GM23248 (cell line): Measurements from ENCODE around the gene RUBCNL. TPM values are rescaled to one million over a fixed set of nuclear protein-coding genes. Genes with fewer than 3 reads are reported as not detected.

Experiments used
- DNase-seq: peaks from one replicate; pipeline ENCODE4 v3.0.0-alpha.2; 2015
- H2AFZ ChIP-seq: fragments of 200-600 bp; sonication (generic); 2 replicates; pipeline ENCODE4 v1.6.1; 2016; ENCODE audit warnings: antibody characterized with exemption
- H3F3A ChIP-seq: fragments of 200-600 bp; sonication (generic); 2 replicates; pipeline ENCODE4 v1.6.1; 2016; ENCODE audit warnings: mild to moderate bottlenecking, antibody characterized with exemption, mixed run types; ENCODE audit not compliant: insufficient read depth
- H3K27ac ChIP-seq: fragments of 200-600 bp; sonication (generic); 2 replicates; pipeline ENCODE4 v1.5.1; 2016; ENCODE audit warnings: mild to moderate bottlenecking
- H3K27me3 ChIP-seq: fragments of 200-600 bp; sonication (generic); replicated peaks from 2 replicates; pipeline ENCODE4 v1.6.1; 2016; ENCODE audit warnings: mild to moderate bottlenecking; ENCODE audit not compliant: insufficient read depth
- H3K36me3 ChIP-seq: fragments of 200-600 bp; sonication (generic); 2 replicates; pipeline ENCODE4 v1.6.1; 2016; ENCODE audit warnings: low read depth, mild to moderate bottlenecking
- H3K4me1 ChIP-seq: fragments of 200-600 bp; sonication (generic); 2 replicates; pipeline ENCODE4 v1.6.1; 2016; ENCODE audit warnings: mild to moderate bottlenecking; ENCODE audit not compliant: insufficient read depth
- H3K4me2 ChIP-seq: fragments of 200-600 bp; sonication (generic); one replicate; pipeline ENCODE4 v1.6.1; 2016; ENCODE audit warnings: mild to moderate bottlenecking; ENCODE audit not compliant: unreplicated experiment
- H3K4me3 ChIP-seq: fragments of 200-600 bp; sonication (generic); 2 replicates; pipeline ENCODE4 v1.5.1; 2016; ENCODE audit warnings: mild to moderate bottlenecking
- H3K79me2 ChIP-seq: fragments of 200-600 bp; sonication (generic); 2 replicates; pipeline ENCODE4 v1.6.1; 2016; ENCODE audit warnings: mild to moderate bottlenecking; ENCODE audit not compliant: insufficient read depth
- H3K9ac ChIP-seq: fragments of 200-600 bp; sonication (generic); 2 replicates; pipeline ENCODE4 v1.6.1; 2016; ENCODE audit warnings: mild to moderate bottlenecking
- H3K9me2 ChIP-seq: fragments of 200-600 bp; sonication (generic); 2 replicates; pipeline ENCODE4 v1.6.1; 2016; ENCODE audit warnings: mixed run types, mild to moderate bottlenecking, moderate library complexity; ENCODE audit not compliant: insufficient read depth
- H3K9me3 ChIP-seq: fragments of 200-600 bp; sonication (generic); one replicate; pipeline ENCODE4 v1.6.1; 2017; ENCODE audit warnings: low read depth
- H4K20me1 ChIP-seq: fragments of 200-600 bp; sonication (generic); 2 replicates; pipeline ENCODE4 v1.6.0; 2016; ENCODE audit not compliant: insufficient read depth
- EZH2 ChIP-seq: fragments of 200-600 bp; sonication (generic); IDR thresholded peaks from 2 replicates; pipeline ENCODE4 v1.6.1; 2018; ENCODE audit warnings: antibody characterized with exemption, mild to moderate bottlenecking; ENCODE audit not compliant: insufficient read depth, poor library complexity, severe bottlenecking
- EZH2phosphoT487 ChIP-seq: fragments of 200-600 bp; sonication (generic); IDR thresholded peaks from 2 replicates; pipeline ENCODE4 v1.6.1; 2018; ENCODE audit warnings: antibody characterized with exemption, moderate library complexity, mild to moderate bottlenecking, low read depth; ENCODE audit not compliant: insufficient read depth
- WGBS, 2 experiments: methylation state at CpG; one replicate each; pipeline ENCODE4 v1.1.6; 2015 to 2017; ENCODE audit warnings: low lambda C conversion rate in 2 of 2, low coverage in 1 of 2; ENCODE audit errors: missing lambda C conversion rate in 2 of 2; 5-methylcytosine and 5-hydroxymethylcytosine counted together
- in situ Hi-C: fragments of 300-500 bp; cut with MboI; formaldehyde crosslinking; loops from 2 replicates; pipeline ENCODE4 v1.15.0; 2020
- polyA plus RNA-seq: library from polyadenylated mRNA; unstranded; fragments of >200 nt; fragmentation: Nextera tagmentation; extraction: Ambion mirVana; gene quantifications from 2 replicates; pipeline ENCODE4 v1.2.1, GENCODE V29; 2016
- total RNA-seq: library from RNA; depleted of rRNA; stranded (reverse); fragments of >200 nt; shearing (Covaris generic); gene quantifications from 2 replicates; pipeline ENCODE4 v1.2.3, GENCODE V29; 2014

RUBCNL gene
- total and polyA plus RNA-seq, 2 experiments from 2014 or later: 1.1 to 2.1 TPM

DNA sequence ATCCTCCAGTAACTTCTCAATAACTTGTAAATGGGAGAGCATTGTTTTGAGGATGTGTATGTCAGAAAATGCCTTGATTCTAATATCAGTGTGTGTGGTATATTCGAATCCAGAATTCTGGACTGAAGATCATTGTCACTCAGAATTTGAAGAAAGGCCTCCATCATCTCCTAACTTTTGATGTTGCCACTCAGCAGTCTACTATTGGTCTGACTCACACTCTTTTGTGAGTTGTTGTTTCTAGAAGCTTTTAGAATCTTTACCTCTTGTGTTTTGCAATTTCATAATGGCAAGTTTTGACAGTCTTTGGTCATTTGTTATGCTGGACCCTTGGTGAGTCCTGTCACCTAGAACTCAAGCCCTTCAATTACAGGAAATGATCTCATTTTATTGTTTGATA is 77.0 kb downstream of the RUBCNL start:
- H3K9me2 ChIP-seq: no peaks in the 10 kb centered on the region; the same call in 1 of the 2 replicates
- H2AFZ ChIP-seq: no peak overlapping the region
- H4K20me1 ChIP-seq: no peaks in the 10 kb centered on the region
- no peak overlapping the region for H3K4me2 ChIP-seq
- H3K4me1 ChIP-seq: no peaks in the 10 kb centered on the region
- H3K9me3 ChIP-seq: no peaks in the 10 kb centered on the region
- no peak overlapping the region for H3K4me3 ChIP-seq
- DNase-seq: no peak
- no peaks in the 10 kb centered on the region for H3K27me3 ChIP-seq
- no peak overlapping the region for H3K9ac ChIP-seq
- H3K36me3 ChIP-seq: no peaks in the 10 kb centered on the region
- no peaks in the 10 kb centered on the region for H3K79me2 ChIP-seq
- no peak overlapping the region for H3K27ac ChIP-seq
- WGBS, 2 experiments: 77 to 83% methylated on average over 1 of the region's 1 CpG
- no peaks in the 10 kb centered on the region for H3F3A ChIP-seq
- TF ChIP-seq EZH2: no peak
- no peak for TF ChIP-seq EZH2phosphoT487
- in situ Hi-C loops: no loop called here

DNA sequence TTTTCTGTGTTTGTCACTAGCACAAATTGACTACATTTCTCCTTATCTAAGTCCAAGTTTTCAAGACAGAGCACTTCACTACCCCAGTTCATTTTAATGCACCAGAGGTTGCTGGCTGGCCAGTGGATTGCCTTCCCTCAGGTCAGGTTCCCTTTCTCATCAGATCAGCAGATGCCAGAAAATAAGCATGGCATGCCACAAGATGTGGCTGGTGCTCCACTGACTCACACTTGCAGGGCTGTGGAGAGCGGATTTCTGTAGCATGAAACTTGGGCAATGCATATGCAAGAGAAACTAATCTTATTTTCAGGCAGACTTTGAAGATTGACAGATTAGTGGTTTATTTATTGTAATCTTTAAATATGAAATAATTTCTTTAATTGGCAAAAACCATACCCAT is 79.5 kb downstream of the RUBCNL start:
- H4K20me1 ChIP-seq: no peaks in the 10 kb centered on the region
- in situ Hi-C loops: no loop called here
- no peak overlapping the region for H3K4me3 ChIP-seq
- H3K27ac ChIP-seq: no peak overlapping the region
- DNase-seq: peak; percentile 37
- H3K9me2 ChIP-seq: no peaks in the 10 kb centered on the region
- no peak overlapping the region for H3K9ac ChIP-seq
- no peak overlapping the region for H3K4me2 ChIP-seq
- no peaks in the 10 kb centered on the region for H3F3A ChIP-seq
- H3K9me3 ChIP-seq: no peaks in the 10 kb centered on the region
- no peaks in the 10 kb centered on the region for H3K79me2 ChIP-seq
- no peaks in the 10 kb centered on the region for H3K36me3 ChIP-seq
- H3K4me1 ChIP-seq: no peaks in the 10 kb centered on the region
- no peak overlapping the region for H2AFZ ChIP-seq
- no peak for TF ChIP-seq EZH2phosphoT487
- no peak for TF ChIP-seq EZH2
- WGBS, 2 experiments: 93 to 94% methylated on average over 1 of the region's 1 CpG
- H3K27me3 ChIP-seq: no peaks in the 10 kb centered on the region

GRCh38 chr13:46304546-46304945 is 82.5 kb downstream of the RUBCNL start:
- H3K27me3 ChIP-seq: no peaks in the 10 kb centered on the region
- H3K9me2 ChIP-seq: no peaks in the 10 kb centered on the region
- in situ Hi-C loops: no loop called here
- H3K4me3 ChIP-seq: no peak overlapping the region
- H3K36me3 ChIP-seq: no peaks in the 10 kb centered on the region
- H3K27ac ChIP-seq: no peak overlapping the region
- 72 to 83% methylated on average over 3 of the region's 3 CpGs for WGBS, 2 experiments
- H3K4me1 ChIP-seq: no peaks in the 10 kb centered on the region
- H3K9me3 ChIP-seq: no peaks in the 10 kb centered on the region
- TF ChIP-seq EZH2phosphoT487: no peak
- no peak for TF ChIP-seq EZH2
- H4K20me1 ChIP-seq: no peaks in the 10 kb centered on the region
- H3K79me2 ChIP-seq: no peaks in the 10 kb centered on the region
- no peak overlapping the region for H3K4me2 ChIP-seq
- H3K9ac ChIP-seq: no peak overlapping the region
- DNase-seq: no peak
- no peaks in the 10 kb centered on the region for H3F3A ChIP-seq
- no peak overlapping the region for H2AFZ ChIP-seq

DNA sequence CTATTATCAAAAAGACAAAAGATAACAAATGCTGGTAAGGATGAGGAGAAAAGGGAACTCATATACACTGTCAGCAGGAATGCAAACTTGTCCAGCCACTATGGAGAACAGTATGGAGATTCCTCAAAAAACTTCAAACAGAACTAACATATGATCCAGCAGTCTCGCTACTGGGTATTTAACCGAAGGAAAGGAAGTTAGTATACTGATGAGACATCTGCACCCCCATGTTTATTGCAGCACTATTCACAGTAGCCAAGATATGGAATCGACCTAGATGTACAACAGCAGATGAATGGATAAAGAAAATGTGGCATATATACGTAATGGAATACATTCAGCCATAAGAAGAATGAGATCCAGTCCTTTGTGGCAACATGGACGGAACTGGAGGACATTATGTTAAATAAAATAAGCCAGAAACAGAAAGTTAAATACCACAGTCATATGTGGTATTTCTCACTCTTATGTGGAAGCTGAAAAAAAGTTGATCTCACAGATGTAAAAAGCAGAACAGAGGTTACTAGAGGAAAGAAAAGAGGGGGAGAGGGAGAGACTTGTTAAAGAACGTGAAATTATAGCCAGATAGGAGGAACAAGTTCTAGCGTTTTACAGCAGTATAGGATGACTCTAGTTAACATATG is 83.2 kb downstream of the RUBCNL start:
- Histone ChIP-seq H2AFZ (0 out of 2 replicates have a peak overlapping the region, but pooled peaks have one; percentile 57), H3K79me2 (no peaks in the 10 kb centered on the region), H3K36me3 (no peaks in the 10 kb centered on the region), H3K4me3 (no peak overlapping the region), H3K9me2 (no peaks in the 10 kb centered on the region), H3K27ac (no peak overlapping the region), H3K27me3 (no peaks in the 10 kb centered on the region), H3K9me3 (no peaks in the 10 kb centered on the region), H3K4me2 (no peak overlapping the region), H3F3A (no peaks in the 10 kb centered on the region), H3K4me1 (no peaks in the 10 kb centered on the region), H3K9ac (no peak overlapping the region), H4K20me1 (no peaks in the 10 kb centered on the region)
- TF ChIP-seq EZH2phosphoT487 (no peak), EZH2 (no peak)
- WGBS, 2 experiments: 35 to 37% methylated on average over 7 of the region's 7 CpGs
- DNase-seq: no peak
- in situ Hi-C loops: no loop called here

DNA sequence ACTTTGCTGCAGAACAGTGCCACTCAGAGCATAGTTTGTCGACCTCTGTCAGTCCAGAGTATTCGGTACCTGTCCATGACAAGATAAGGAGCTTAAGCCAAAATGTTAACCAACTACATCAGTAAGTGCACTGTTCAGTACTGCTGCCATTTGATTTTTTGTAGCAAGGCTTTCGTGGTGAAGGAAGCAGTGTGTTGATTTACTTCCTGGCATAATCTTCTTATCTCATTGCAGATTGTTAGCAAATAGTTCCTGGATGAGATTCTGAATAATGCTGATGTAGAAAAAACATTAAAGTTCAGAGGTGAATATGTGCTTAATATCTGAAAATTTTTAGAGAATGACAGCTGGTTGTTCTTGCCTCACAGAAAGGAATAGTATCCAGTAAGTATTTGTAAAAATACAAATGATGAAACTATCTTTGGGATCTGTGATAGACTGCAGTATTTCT is 89.7 kb downstream of the RUBCNL start:
- no peaks in the 10 kb centered on the region for H3K9me2 ChIP-seq
- in situ Hi-C loops: no loop called here
- TF ChIP-seq EZH2: no peak
- TF ChIP-seq EZH2phosphoT487: no peak
- no peaks in the 10 kb centered on the region for H3K36me3 ChIP-seq
- no peaks in the 10 kb centered on the region for H3K79me2 ChIP-seq
- peaks cover 36% of the 10 kb centered on the region for H3F3A ChIP-seq
- H3K27ac ChIP-seq: peak overlapping the region; percentile 98
- no peaks in the 10 kb centered on the region for H3K27me3 ChIP-seq
- no peaks in the 10 kb centered on the region for H4K20me1 ChIP-seq
- peak; percentile 26 for DNase-seq
- H3K9ac ChIP-seq: peak overlapping the region; percentile 76
- peak overlapping the region; percentile 66 for H3K4me2 ChIP-seq
- H2AFZ ChIP-seq: 0 out of 2 replicates have a peak overlapping the region, but pooled peaks have one; percentile 13
- H3K4me3 ChIP-seq: peak overlapping the region; percentile 41; the same call in 1 of the 2 replicates
- peaks cover 30% of the 10 kb centered on the region for H3K4me1 ChIP-seq
- 87 to 89% methylated on average over 3 of the region's 3 CpGs for WGBS, 2 experiments
- H3K9me3 ChIP-seq: no peaks in the 10 kb centered on the region
